Ovary (tissue), 9 donors: ENCODE data around the gene TTLL6. TPM values are rescaled to one million over a fixed set of nuclear protein-coding genes. Genes with fewer than 3 reads are reported as not detected.

Source experiments
- DNase-seq, 5 donors: peaks; one replicate each; pipeline ENCODE4 v3.0.0-alpha.2; 2019 to 2020
- H3K27ac ChIP-seq, 2 donors: fragments of 200-600 bp; one replicate each; pipeline versions ENCODE4 v1.5.1 to v1.8.0; 2019 to 2022
- H3K27me3 ChIP-seq: fragments of 200-600 bp; one replicate; pipeline ENCODE4 v1.8.0; 2022
- H3K36me3 ChIP-seq: fragments of 200-600 bp; sonication (generic); one replicate; pipeline ENCODE4 v1.5.1; 2019
- H3K4me1 ChIP-seq: one replicate; pipeline ENCODE4 v1.8.1; 2013; ENCODE audit warnings: mild to moderate bottlenecking, moderate library complexity; ENCODE audit not compliant: insufficient read depth
- H3K4me3 ChIP-seq: fragments of 200-600 bp; sonication (generic); one replicate; pipeline ENCODE4 v1.5.1; 2017
- H3K9me3 ChIP-seq, 2 donors: fragments of 200-600 bp in 1 of 2; sonication (generic) in 1 of 2; one replicate each; pipeline versions ENCODE4 v1.5.1 to v1.8.1; 2013 to 2019; ENCODE audit warnings: mild to moderate bottlenecking in 1 of 2, moderate library complexity in 1 of 2
- CTCF ChIP-seq, 3 donors: fragments of 450-650 bp in 2 of 3; fragments of 200-600 bp in 1 of 3; IDR thresholded peaks; one replicate each; pipeline versions ENCODE4 v1.5.1 to v1.8.0; 2016 to 2022; ENCODE audit warnings: antibody characterized with exemption in 3 of 3, mild to moderate bottlenecking in 1 of 3
- EP300 ChIP-seq: sonication (generic); formaldehyde crosslinking; IDR thresholded peaks from one replicate; pipeline ENCODE4 v1.6.1; 2017; ENCODE audit warnings: antibody characterized with exemption
- POLR2A ChIP-seq: fragments of 450-650 bp; IDR thresholded peaks from one replicate; pipeline ENCODE4 v1.6.1; 2017; ENCODE audit warnings: antibody characterized with exemption, mild to moderate bottlenecking, moderate library complexity
- WGBS, 3 donors: extraction: QIAGEN DNeasy Blood & Tissue Kit in 1 of 3; methylation state at CpG; one replicate each; pipeline versions ENCODE4 v1.1.5 to v1.1.7; 2013 to 2017; 5-methylcytosine and 5-hydroxymethylcytosine counted together
- intact Hi-C, 4 donors: fragments of 100-400 bp; cut with DNase I; formaldehyde crosslinking; loops; one replicate each; pipeline versions ENCODE4 v1.11.0 to v1.15.1; 2022 to 2023
- polyA plus RNA-seq, 2 donors: library from polyadenylated mRNA; stranded (reverse); fragments of 200-250 nt in 1 of 2; fragments of 350-450 nt in 1 of 2; fragmentation: Illumina TruSeq in 1 of 2; extraction: RNeasy Lipid Tissue Mini Kit (QIAGEN cat#74804) in 1 of 2; gene quantifications; one replicate each; pipeline ENCODE4 v1.2.3, GENCODE V29; 2013 to 2014
- total RNA-seq, 7 donors: library from RNA; depleted of rRNA in 2 of 7; stranded (reverse); fragments of >200 nt in 2 of 7; fragmentation: NEBNext Ultra II Directional in 3 of 7; extraction: Animal tissue kit (Norgen Biotek cat#: 25700) in 3 of 7; gene quantifications; one replicate each; pipeline versions ENCODE4 v1.1.0 to v1.2.4, GENCODE V29; 2016 to 2023
- donor health status: DM: no; HTN: no; CAD: no; lungs with moderate emphysema.
- donor health status: DM: no; HTN: no; CAD: no.
- donor health status: Bipolar disorder and iron deficiency.
- donor health status: DM: yes; HTN: yes; CAD: no.
- donor health status: DM: no; HTN: no; CAD: no.
- donor health status: DM: yes; HTN: yes; CAD: no.

The TTLL6 gene
- total and polyA plus RNA-seq, 9 donors: 0.06 to 3.8 (median 0.44) TPM; not detected in 3

- no peaks in the 10 kb centered on the region for H3K27me3 ChIP-seq
- no peaks in the 10 kb centered on the region for H3K4me1 ChIP-seq
- DNase-seq: no peak
- intact Hi-C loops: no loop called here
- WGBS, 3 donors: 50 to 58% (median 55%) methylated on average over 4 of the region's 4 CpGs
- H3K27ac ChIP-seq: no peak overlapping the region
- no peak overlapping the region for H3K4me3 ChIP-seq
- TF ChIP-seq CTCF (IDR thresholded peaks at IDR 0.05) (no peak), POLR2A (no peak), EP300 (no peak)
- no peaks in the 10 kb centered on the region for H3K36me3 ChIP-seq
- H3K9me3 ChIP-seq: no peaks in the 10 kb centered on the region
Measured at GRCh38 chr17:48737330-48738043, 79.5 kb downstream of the TTLL6 start.

- Histone ChIP-seq H3K36me3 (no peaks in the 10 kb centered on the region), H3K27ac (no peak overlapping the region), H3K4me3 (no peak overlapping the region), H3K4me1 (no peaks in the 10 kb centered on the region), H3K27me3 (no peaks in the 10 kb centered on the region), H3K9me3 (no peaks in the 10 kb centered on the region)
- intact Hi-C loops: no loop called here
- 3 to 5% (median 3%) methylated on average over 7 of the region's 7 CpGs for WGBS, 3 donors
- DNase-seq: no peak
- TF ChIP-seq CTCF (IDR thresholded peaks at IDR 0.05): no peak
- no peak for TF ChIP-seq POLR2A
- TF ChIP-seq EP300: no peak
Measured at GRCh38 chr17:48735062-48735351, 82.0 kb downstream of the TTLL6 start.

GRCh38 chr17:48734333-48735061, 82.5 kb downstream of the TTLL6 start:
- no peak overlapping the region for H3K27ac ChIP-seq
- H3K36me3 ChIP-seq: no peaks in the 10 kb centered on the region
- intact Hi-C loops: no loop called here
- TF ChIP-seq EP300 (no peak), POLR2A (no peak), CTCF (IDR thresholded peaks at IDR 0.05) (no peak)
- H3K4me1 ChIP-seq: no peaks in the 10 kb centered on the region
- H3K9me3 ChIP-seq: no peaks in the 10 kb centered on the region
- no peak for DNase-seq
- H3K27me3 ChIP-seq: no peaks in the 10 kb centered on the region
- no peak overlapping the region for H3K4me3 ChIP-seq
- WGBS, 3 donors: 4 to 6% (median 5%) methylated on average over 14 of the region's 14 CpGs

- Histone ChIP-seq H3K36me3 (no peaks in the 10 kb centered on the region), H3K4me3 (no peak overlapping the region), H3K9me3 (no peaks in the 10 kb centered on the region), H3K4me1 (no peaks in the 10 kb centered on the region), H3K27ac (no peak overlapping the region), H3K27me3 (no peaks in the 10 kb centered on the region)
- 8 to 11% (median 8%) methylated on average over 22 of the region's 22 CpGs for WGBS, 3 donors
- intact Hi-C loops: no loop called here
- TF ChIP-seq POLR2A: no peak
- TF ChIP-seq EP300: no peak
- TF ChIP-seq CTCF (IDR thresholded peaks at IDR 0.05): no peak
- DNase-seq: no peak
Measured at GRCh38 chr17:48733632-48734328, 83.2 kb downstream of the TTLL6 start.
